ENCODE results near the gene GAP43.

Gene GAP43

DNA sequence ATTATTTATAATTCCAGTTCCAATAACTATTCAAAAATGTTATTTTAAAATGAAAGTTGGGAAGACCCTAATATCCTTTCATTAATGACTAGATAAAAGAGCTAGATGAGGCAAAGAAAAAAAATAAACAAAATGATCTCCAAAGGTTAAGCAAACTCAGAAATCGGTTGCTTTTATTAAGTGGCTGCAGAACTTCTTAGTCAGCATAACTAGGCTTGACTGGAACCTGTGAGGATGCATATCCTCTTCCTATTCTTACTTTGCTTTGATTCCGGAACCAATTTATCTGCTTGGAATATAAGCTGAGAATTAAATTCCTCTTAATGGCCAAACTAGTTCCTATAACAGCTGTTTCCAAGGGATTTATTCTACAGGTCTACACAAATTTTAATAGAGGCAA lies 10.7 kb downstream of the GAP43 start:
- Histone ChIP-seq H4K20me1 (ENCODE audit: insufficient read depth, low read length, poor library complexity, severe bottlenecking) (no peaks in the 10 kb centered on the region), H3K9me3 (ENCODE audit: insufficient read depth, low read depth, low read length) (no peaks in the 10 kb centered on the region), H3K79me2 (ENCODE audit: insufficient read depth, low read length) (no peaks in the 10 kb centered on the region), H3K4me1 (ENCODE audit: insufficient read depth, low read length, poor library complexity, severe bottlenecking) (no peaks in the 10 kb centered on the region), H3F3A (ENCODE audit: low read depth) (no peaks in the 10 kb centered on the region), H3K4me2 (ENCODE audit: low read depth, low read length, poor library complexity, severe bottlenecking) (no peak overlapping the region), H3K9ac (ENCODE audit: low read depth, low read length, poor library complexity, severe bottlenecking) (no peak overlapping the region), H3K36me3 (ENCODE audit: insufficient read depth, low read length) (no peaks in the 10 kb centered on the region), H3K27me3 (ENCODE audit: insufficient read depth, low read length, poor library complexity, severe bottlenecking) (no peaks in the 10 kb centered on the region), H2AFZ (ENCODE audit: low read length) (no peak overlapping the region), H3K9me2 (replicated peaks; ENCODE audit: low read depth, low read length) (no peaks in the 10 kb centered on the region), H3K4me3 (ENCODE audit: low read length, poor library complexity, severe bottlenecking) (no peak overlapping the region)
- TF ChIP-seq, protein P1, sequence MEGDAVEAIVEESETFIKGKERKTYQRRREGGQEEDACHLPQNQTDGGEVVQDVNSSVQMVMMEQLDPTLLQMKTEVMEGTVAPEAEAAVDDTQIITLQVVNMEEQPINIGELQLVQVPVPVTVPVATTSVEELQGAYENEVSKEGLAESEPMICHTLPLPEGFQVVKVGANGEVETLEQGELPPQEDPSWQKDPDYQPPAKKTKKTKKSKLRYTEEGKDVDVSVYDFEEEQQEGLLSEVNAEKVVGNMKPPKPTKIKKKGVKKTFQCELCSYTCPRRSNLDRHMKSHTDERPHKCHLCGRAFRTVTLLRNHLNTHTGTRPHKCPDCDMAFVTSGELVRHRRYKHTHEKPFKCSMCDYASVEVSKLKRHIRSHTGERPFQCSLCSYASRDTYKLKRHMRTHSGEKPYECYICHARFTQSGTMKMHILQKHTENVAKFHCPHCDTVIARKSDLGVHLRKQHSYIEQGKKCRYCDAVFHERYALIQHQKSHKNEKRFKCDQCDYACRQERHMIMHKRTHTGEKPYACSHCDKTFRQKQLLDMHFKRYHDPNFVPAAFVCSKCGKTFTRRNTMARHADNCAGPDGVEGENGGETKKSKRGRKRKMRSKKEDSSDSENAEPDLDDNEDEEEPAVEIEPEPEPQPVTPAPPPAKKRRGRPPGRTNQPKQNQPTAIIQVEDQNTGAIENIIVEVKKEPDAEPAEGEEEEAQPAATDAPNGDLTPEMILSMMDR (conservative IDR thresholded peaks at IDR 0.05; ENCODE audit: low read length): no peak
- no peak for TF ChIP-seq EZH2phosphoT487 (IDR thresholded peaks at IDR 0.05; ENCODE audit: borderline replicate concordance)

- H3K9ac ChIP-seq (ENCODE audit: low read depth, low read length, poor library complexity, severe bottlenecking): no peak overlapping the region
- no peaks in the 10 kb centered on the region for H3K36me3 ChIP-seq (ENCODE audit: insufficient read depth, low read length)
- no peak for TF ChIP-seq EZH2phosphoT487 (IDR thresholded peaks at IDR 0.05; ENCODE audit: borderline replicate concordance)
- TF ChIP-seq, protein P1 (conservative IDR thresholded peaks at IDR 0.05; ENCODE audit: low read length): no peak
- H3K27me3 ChIP-seq (ENCODE audit: insufficient read depth, low read length, poor library complexity, severe bottlenecking): no peaks in the 10 kb centered on the region
- H2AFZ ChIP-seq (ENCODE audit: low read length): no peak overlapping the region
- H3K9me2 ChIP-seq (replicated peaks; ENCODE audit: low read depth, low read length): no peaks in the 10 kb centered on the region
- no peaks in the 10 kb centered on the region for H4K20me1 ChIP-seq (ENCODE audit: insufficient read depth, low read length, poor library complexity, severe bottlenecking)
- no peaks in the 10 kb centered on the region for H3K79me2 ChIP-seq (ENCODE audit: insufficient read depth, low read length)
- H3K4me3 ChIP-seq (ENCODE audit: low read length, poor library complexity, severe bottlenecking): no peak overlapping the region
- no peaks in the 10 kb centered on the region for H3K4me1 ChIP-seq (ENCODE audit: insufficient read depth, low read length, poor library complexity, severe bottlenecking)
- H3F3A ChIP-seq (ENCODE audit: low read depth): no peaks in the 10 kb centered on the region
- H3K9me3 ChIP-seq (ENCODE audit: insufficient read depth, low read depth, low read length): no peaks in the 10 kb centered on the region
- H3K4me2 ChIP-seq (ENCODE audit: low read depth, low read length, poor library complexity, severe bottlenecking): no peak overlapping the region
These were observed 12.1 kb downstream of the GAP43 start for GRCh38 chr3:115635406-115635805.

DNA sequence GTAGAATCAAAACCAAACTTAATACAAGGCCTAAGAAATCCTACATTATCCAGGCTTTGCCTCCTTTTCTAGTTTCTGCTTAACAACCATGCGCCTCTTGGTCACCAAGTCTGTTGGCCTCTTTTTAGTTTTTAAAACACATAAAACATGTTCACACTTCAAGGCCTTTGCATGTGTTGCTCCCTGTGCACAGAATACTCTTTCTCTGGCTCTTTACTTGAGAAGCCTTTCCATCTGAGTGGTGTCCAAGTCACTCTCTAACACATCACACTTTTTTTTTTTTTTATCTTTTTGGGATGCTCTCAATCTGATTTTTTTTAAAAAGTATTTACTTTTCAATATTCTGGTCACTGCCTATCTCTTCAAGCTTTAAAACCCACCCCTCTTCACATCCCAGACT lies 14.9 kb downstream of the GAP43 start:
- no peaks in the 10 kb centered on the region for H3K79me2 ChIP-seq (ENCODE audit: insufficient read depth, low read length)
- TF ChIP-seq EZH2phosphoT487 (IDR thresholded peaks at IDR 0.05; ENCODE audit: borderline replicate concordance): no peak
- TF ChIP-seq, protein P1 (conservative IDR thresholded peaks at IDR 0.05; ENCODE audit: low read length): no peak
- no peak overlapping the region for H3K9ac ChIP-seq (ENCODE audit: low read depth, low read length, poor library complexity, severe bottlenecking)

More for the DNA sequence above, 14.9 kb downstream of the GAP43 start:
- Histone ChIP-seq H3F3A (ENCODE audit: low read depth) (no peaks in the 10 kb centered on the region), H3K27me3 (ENCODE audit: insufficient read depth, low read length, poor library complexity, severe bottlenecking) (no peaks in the 10 kb centered on the region), H3K9me3 (ENCODE audit: insufficient read depth, low read depth, low read length) (no peaks in the 10 kb centered on the region), H4K20me1 (ENCODE audit: insufficient read depth, low read length, poor library complexity, severe bottlenecking) (no peaks in the 10 kb centered on the region), H2AFZ (ENCODE audit: low read length) (no peak overlapping the region), H3K36me3 (ENCODE audit: insufficient read depth, low read length) (no peaks in the 10 kb centered on the region), H3K4me2 (ENCODE audit: low read depth, low read length, poor library complexity, severe bottlenecking) (no peak overlapping the region), H3K9me2 (replicated peaks; ENCODE audit: low read depth, low read length) (no peaks in the 10 kb centered on the region), H3K4me1 (ENCODE audit: insufficient read depth, low read length, poor library complexity, severe bottlenecking) (no peaks in the 10 kb centered on the region), H3K4me3 (ENCODE audit: low read length, poor library complexity, severe bottlenecking) (no peak overlapping the region)

All from Loucy (cell line).